ENCODE data around the gene GRB10.

Gene GRB10

GRCh38 chr7:50685135-50686065 lies 97.3 kb downstream of the GRB10 start:
- DNase-seq, result no peak

DNA sequence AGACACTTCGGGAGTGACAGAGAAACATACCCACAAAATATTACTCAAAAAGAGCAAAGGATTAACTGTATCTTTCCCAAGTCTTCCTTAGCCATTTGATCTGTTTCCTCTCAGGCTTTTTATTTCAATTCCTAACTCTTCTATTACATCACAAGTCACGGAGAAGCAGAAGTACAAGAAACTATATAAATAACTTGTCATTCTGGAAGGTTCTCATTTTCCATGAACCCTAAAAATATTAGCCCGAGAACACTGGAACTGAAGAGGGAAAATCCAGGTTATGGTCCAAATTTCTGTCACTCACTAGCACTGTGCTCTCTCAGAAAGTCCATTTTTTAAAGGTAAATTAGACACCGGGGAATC lies 98.0 kb downstream of the GRB10 start:
- no peak for DNase-seq

DNA sequence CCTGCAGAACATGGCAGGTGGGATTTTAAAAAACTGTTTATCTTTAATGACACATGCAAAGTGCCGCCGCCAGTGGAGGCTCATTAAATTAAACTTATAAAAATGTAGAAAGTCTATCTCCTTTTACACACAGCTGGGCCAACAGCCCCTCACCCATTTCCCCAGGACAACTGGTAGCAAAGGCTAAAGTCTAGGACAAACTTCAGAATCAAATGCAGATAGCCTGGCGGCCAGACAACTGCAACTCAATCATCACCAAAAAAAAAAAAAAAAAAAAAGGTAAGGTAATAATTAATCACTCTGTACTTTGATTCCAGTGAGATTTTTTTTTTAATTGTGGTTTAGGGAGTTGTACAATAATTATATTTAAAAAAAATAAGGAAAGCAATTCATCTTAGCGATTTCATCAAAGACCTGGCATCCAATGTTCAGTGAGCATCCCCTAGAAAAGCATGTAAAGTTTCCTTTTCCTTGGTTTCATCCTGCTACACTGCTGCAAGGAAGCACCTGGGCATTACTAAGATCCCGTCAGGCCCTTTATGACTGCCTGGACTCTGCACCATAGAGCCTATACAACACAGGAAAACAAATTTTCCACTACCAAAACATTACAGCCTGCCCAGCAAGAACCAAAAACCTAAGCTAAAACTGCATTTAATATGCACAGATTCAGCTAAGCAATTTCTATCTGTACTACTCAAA lies 98.5 kb downstream of the GRB10 start:
- DNase-seq, result no peak

DNA sequence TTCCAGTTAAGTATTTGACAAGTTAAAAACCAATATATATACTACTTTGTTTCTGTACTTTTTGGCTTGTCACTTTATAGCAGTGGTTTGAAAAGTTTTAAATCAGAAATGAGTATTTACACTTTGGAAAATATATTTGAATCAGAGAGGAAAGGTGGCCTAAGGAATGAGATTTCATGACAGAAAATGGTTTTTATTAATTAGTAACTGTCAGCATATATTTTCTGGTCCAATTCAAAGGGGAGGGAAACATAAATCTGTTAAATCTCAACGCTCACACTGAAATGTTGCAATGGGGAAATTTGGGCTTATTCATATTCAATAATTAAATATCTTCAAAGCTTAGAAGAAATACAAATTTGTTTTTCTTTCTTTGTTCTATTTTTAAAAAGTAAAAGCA lies 100.1 kb downstream of the GRB10 start:
- DNase-seq, result no peak

GRCh38 chr7:50682079-50682478 lies 100.6 kb downstream of the GRB10 start:
- no peak for DNase-seq

DNA sequence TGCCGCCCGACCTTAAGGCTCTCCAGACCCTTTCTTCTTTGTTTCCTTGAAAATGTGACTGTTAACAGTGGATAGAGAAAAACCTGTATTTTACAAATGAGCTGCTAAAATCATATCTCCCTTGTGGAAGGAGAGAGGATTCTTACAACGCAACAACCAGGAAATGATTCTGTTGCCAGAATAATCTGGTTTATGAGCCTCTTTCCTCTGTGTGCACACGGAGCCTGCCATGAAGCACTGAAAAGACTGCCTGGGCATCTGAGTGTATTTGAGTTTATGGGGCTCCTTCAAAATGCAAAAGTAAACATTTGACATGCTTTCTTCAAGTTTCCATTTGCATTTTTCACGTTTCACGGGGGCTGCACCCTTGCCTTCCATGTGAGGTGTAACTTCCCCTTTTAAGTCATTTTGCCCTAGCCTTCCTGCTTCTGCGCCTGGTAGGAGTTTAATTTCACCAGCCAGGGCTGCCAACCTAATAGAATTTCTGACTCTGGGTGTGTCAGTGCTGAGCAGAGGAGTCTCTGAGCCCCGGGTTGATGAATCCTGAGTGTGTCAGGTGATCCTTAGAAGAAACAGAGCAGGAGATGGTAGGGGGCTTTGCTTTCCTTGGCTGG lies 101.2 kb downstream of the GRB10 start:
- no peak for DNase-seq

- DNase-seq, result no peak
Observed at GRCh38 chr7:50679218-50680007, 103.3 kb downstream of the GRB10 start.

GRCh38 chr7:50678586-50678985 lies 104.1 kb downstream of the GRB10 start:
- DNase-seq, result no peak

- DNase-seq, result no peak
Observed at GRCh38 chr7:50677638-50677996, 105.1 kb downstream of the GRB10 start.

DNA sequence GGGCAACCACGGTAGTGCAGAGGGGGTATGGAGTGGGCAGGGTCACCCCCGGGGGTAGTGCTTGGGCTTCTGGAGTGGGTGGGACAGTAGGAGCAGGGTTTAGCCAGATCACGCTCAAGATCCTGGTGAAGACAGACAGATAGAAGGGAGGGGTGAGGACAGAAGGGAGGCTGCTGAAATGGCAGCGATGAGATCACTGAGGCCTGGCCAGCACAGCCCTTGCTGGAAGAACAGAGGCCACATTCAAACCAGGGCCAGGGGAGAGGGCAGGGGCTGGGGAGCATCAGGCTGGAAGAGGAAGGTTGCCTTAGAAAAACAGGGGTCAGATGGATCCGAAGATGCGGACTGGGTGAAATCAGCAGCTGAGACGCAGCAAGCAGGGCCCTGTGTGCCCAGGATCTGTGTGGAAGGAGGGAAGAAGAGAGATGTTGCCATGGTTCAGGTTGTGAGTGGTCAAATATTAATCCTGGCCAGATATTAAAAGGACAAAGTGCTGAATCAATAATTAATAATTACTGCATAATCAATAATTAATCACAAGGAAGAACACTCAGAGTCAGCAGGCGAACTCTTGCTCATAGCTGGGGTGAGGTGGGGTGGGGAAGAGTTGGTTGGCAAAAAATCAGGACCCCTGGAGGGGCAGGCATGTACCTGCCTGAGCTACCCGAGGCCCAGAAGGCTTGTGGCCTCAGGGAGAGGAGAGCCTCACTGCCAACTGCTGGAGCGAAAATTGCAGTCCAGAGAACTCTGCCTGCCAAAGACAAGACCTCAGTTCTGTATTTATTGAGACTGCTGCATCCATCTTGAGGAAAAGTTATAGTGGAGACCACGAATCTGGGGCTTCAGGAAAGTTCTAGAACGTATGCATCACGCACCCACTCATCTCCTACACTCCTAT lies 105.7 kb downstream of the GRB10 start:
- no peak for DNase-seq

GRCh38 chr7:50676079-50676478 lies 106.6 kb downstream of the GRB10 start:
- DNase-seq, result no peak

DNA sequence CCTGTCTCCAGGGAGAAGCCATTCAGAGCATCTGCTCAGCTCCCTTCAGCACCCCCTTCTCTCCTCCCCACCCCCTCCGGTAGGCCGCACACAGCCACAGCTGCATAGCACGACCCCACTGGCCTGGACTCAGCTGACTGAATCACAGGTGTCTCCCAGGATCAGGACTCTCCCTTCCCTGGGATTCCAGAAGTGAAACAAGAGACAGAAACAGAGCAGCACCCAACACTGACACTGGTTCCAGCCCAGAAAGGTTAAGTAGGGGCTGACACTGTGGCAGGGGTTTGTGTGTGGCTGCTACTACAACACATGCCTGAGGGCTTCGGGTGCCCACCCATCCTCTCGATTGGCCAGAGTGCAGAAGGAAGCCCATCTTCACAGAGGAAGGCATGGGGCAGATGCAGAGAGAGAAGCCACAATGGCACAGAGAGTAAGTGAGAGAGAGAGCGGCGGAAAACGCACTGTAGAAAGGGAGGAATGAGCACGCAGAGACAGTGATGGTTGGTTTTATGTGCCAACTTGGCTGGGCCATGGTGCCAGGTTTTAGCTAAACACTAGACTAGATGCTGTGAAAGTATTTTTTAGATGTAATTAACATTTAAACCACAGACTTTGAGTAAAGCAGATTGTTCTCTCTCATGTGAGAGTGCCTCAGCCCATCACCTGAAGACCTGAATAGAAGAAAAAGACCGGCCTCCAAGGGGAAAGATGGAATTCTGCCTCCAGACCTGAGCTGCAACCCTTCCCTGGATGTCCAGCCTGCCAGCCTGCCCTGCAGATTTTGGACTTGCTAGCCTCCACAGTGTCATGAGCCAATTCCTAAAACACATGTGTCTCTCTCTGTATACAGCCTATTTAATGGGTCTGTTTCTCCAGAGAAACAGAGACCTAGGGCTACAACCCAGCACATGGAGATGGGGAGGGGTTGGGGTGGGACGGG lies 107.5 kb downstream of the GRB10 start:
- no peak for DNase-seq

GRCh38 chr7:50674299-50674698 lies 108.4 kb downstream of the GRB10 start:
- no peak for DNase-seq

GRCh38 chr7:50673096-50673495 lies 109.6 kb downstream of the GRB10 start:
- no peak for DNase-seq

GRCh38 chr7:50672045-50672444 lies 110.7 kb downstream of the GRB10 start:
- no peak for DNase-seq

GRCh38 chr7:50671386-50671785 lies 111.3 kb downstream of the GRB10 start:
- DNase-seq, result no peak

- DNase-seq, result no peak
Observed at GRCh38 chr7:50669890-50670289, 112.8 kb downstream of the GRB10 start.

DNA sequence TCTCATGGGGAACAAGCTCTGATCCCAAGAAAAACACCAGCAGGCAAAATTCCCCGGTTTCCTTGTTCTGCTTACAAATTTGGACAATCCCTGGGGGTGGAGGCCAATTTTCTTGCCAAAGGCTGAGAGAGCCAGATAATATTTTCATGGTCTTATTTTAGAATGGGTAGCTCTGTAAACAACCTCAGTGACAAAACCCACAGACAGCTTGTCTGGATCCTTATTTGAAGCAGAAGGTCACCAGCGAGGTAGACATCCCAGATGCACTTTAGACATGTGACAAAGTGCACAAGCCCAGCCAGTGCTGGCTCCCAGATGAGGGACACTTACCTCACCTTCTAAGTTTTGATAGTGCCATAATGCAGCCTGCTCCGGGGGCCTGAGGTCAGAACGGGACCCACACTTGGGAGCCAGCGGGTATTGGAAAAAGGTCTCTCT lies 114.9 kb downstream of the GRB10 start:
- no peak for DNase-seq

- DNase-seq, result no peak
Observed at GRCh38 chr7:50667338-50667737, 115.4 kb downstream of the GRB10 start.

DNA sequence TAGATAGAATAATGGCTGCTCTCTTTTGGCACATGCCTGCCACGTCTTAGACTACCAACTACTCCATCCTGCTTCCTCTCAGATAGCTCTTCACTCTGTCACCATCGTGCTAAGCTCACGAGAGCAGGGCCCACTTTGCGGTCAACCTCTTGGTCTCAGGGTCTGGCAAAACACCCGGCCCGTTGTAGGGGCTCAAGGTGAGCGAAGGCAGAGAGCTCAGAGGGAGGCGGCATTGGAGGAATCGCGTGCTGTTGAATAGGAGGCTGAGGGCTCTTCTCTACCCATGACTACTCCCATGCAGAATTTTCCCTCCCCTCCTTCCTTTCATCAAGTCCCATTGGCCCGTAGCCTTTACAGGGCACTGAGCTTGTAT lies 116.6 kb downstream of the GRB10 start:
- no peak for DNase-seq

Data from activated naive CD4-positive, alpha-beta T cell treated with Interleukin-2 at 50 U/mL for 16 hours (primary cell).